ENCODE results near the gene ADAMTS4. TPM values are rescaled to one million over a fixed set of nuclear protein-coding genes. Genes with fewer than 3 reads are reported as not detected.

The ADAMTS4 gene
- total and polyA plus RNA-seq, 9 of the 15 experiments (the other 6 are each of a cell fraction or from before 2014, with no cell fraction given), result 0.07 to 3.7 (median 0.41) TPM

GRCh38 chr1:161166669-161167548 lies 31.9 kb downstream of the ADAMTS4 start (continued):
- TF ChIP-seq, protein P1, sequence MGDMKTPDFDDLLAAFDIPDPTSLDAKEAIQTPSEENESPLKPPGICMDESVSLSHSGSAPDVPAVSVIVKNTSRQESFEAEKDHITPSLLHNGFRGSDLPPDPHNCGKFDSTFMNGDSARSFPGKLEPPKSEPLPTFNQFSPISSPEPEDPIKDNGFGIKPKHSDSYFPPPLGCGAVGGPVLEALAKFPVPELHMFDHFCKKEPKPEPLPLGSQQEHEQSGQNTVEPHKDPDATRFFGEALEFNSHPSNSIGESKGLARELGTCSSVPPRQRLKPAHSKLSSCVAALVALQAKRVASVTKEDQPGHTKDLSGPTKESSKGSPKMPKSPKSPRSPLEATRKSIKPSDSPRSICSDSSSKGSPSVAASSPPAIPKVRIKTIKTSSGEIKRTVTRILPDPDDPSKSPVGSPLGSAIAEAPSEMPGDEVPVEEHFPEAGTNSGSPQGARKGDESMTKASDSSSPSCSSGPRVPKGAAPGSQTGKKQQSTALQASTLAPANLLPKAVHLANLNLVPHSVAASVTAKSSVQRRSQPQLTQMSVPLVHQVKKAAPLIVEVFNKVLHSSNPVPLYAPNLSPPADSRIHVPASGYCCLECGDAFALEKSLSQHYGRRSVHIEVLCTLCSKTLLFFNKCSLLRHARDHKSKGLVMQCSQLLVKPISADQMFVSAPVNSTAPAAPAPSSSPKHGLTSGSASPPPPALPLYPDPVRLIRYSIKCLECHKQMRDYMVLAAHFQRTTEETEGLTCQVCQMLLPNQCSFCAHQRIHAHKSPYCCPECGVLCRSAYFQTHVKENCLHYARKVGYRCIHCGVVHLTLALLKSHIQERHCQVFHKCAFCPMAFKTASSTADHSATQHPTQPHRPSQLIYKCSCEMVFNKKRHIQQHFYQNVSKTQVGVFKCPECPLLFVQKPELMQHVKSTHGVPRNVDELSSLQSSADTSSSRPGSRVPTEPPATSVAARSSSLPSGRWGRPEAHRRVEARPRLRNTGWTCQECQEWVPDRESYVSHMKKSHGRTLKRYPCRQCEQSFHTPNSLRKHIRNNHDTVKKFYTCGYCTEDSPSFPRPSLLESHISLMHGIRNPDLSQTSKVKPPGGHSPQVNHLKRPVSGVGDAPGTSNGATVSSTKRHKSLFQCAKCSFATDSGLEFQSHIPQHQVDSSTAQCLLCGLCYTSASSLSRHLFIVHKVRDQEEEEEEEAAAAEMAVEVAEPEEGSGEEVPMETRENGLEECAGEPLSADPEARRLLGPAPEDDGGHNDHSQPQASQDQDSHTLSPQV (IDR thresholded peaks at IDR 0.05), result peak; percentile 63
- TF ChIP-seq SREBF1 (IDR thresholded peaks at IDR 0.05; ENCODE audit: borderline replicate concordance, low read depth, low read length) (no peak), TCF7 (IDR thresholded peaks at IDR 0.05; ENCODE audit: borderline replicate concordance) (0 out of 2 replicates have a peak, but pooled peaks have one; percentile 2), GTF2E2 (tag; IDR thresholded peaks at IDR 0.05) (peak; percentile 40; the same call in 1 of the 2 replicates), NR4A1 (CRISPR knock-in tag; IDR thresholded peaks at IDR 0.05) (no peak), NR4A1 (tag; IDR thresholded peaks at IDR 0.05) (peak; percentile 58; the same call in 1 of the 2 replicates), ZNF408 (CRISPR knock-in tag; IDR thresholded peaks at IDR 0.05; ENCODE audit: low read depth) (no peak), SAP30 (IDR thresholded peaks at IDR 0.05; ENCODE audit: borderline replicate concordance, insufficient read depth, low read depth, low read length, poor library complexity, severe bottlenecking) (peak; percentile 44), PHF21A (IDR thresholded peaks at IDR 0.05; ENCODE audit: borderline replicate concordance, low read depth) (no peak), TAL1 (IDR thresholded peaks at IDR 0.05) (no peak), KDM5B (IDR thresholded peaks at IDR 0.05; ENCODE audit: insufficient replicate concordance, low read depth, low read length) (peak; percentile 45), PRMT5 (CRISPR knock-in tag; IDR thresholded peaks at IDR 0.05) (no peak), CTBP1 (IDR thresholded peaks at IDR 0.05; ENCODE audit: borderline replicate concordance) (peak; percentile 10), NFRKB (IDR thresholded peaks at IDR 0.05; ENCODE audit: low read depth) (peak; percentile 53; the same call in 1 of the 2 replicates), ARID4B (CRISPR knock-in tag; IDR thresholded peaks at IDR 0.05) (peak; percentile 29), RCOR1 (IDR thresholded peaks at IDR 0.05; ENCODE audit: borderline replicate concordance in 1 of 2, low read depth in 2 of 2, low read length in 2 of 2) (no peak), SNRNP70 (optimal IDR thresholded peaks at IDR 0.05; ENCODE audit: low read depth, low read length) (no peak)
- TF ChIP-seq, protein P2, sequence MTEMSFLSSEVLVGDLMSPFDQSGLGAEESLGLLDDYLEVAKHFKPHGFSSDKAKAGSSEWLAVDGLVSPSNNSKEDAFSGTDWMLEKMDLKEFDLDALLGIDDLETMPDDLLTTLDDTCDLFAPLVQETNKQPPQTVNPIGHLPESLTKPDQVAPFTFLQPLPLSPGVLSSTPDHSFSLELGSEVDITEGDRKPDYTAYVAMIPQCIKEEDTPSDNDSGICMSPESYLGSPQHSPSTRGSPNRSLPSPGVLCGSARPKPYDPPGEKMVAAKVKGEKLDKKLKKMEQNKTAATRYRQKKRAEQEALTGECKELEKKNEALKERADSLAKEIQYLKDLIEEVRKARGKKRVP (CRISPR knock-in tag; IDR thresholded peaks at IDR 0.05), result no peak
